ENCODE measurements around the gene ZNF518B. TPM values are rescaled to one million over a fixed set of nuclear protein-coding genes. Genes with fewer than 3 reads are reported as not detected.

Gene ZNF518B
- total and polyA plus RNA-seq, 9 of the 15 experiments (the other 6 are each of a cell fraction or from before 2014, with no cell fraction given), result 13.1 to 48.9 (median 37.5) TPM

- TF ChIP-seq, protein P1, sequence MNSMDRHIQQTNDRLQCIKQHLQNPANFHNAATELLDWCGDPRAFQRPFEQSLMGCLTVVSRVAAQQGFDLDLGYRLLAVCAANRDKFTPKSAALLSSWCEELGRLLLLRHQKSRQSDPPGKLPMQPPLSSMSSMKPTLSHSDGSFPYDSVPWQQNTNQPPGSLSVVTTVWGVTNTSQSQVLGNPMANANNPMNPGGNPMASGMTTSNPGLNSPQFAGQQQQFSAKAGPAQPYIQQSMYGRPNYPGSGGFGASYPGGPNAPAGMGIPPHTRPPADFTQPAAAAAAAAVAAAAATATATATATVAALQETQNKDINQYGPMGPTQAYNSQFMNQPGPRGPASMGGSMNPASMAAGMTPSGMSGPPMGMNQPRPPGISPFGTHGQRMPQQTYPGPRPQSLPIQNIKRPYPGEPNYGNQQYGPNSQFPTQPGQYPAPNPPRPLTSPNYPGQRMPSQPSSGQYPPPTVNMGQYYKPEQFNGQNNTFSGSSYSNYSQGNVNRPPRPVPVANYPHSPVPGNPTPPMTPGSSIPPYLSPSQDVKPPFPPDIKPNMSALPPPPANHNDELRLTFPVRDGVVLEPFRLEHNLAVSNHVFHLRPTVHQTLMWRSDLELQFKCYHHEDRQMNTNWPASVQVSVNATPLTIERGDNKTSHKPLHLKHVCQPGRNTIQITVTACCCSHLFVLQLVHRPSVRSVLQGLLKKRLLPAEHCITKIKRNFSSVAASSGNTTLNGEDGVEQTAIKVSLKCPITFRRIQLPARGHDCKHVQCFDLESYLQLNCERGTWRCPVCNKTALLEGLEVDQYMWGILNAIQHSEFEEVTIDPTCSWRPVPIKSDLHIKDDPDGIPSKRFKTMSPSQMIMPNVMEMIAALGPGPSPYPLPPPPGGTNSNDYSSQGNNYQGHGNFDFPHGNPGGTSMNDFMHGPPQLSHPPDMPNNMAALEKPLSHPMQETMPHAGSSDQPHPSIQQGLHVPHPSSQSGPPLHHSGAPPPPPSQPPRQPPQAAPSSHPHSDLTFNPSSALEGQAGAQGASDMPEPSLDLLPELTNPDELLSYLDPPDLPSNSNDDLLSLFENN (IDR thresholded peaks at IDR 0.05; ENCODE audit: low read depth in 2 of 2, low read length in 2 of 2), result no peak
- no peak for TF ChIP-seq HNRNPL (IDR thresholded peaks at IDR 0.05; ENCODE audit: low read depth, low read length)
- no peak for TF ChIP-seq ZNF586 (CRISPR knock-in tag; conservative IDR thresholded peaks at IDR 0.05)
- no peak for TF ChIP-seq USF1 (CRISPR knock-in tag; IDR thresholded peaks at IDR 0.05)
- no peak for TF ChIP-seq E2F8 (IDR thresholded peaks at IDR 0.05; ENCODE audit: low read depth, partially characterized antibody)
- peak; percentile 61 for TF ChIP-seq C11orf30 (IDR thresholded peaks at IDR 0.05; ENCODE audit: low read depth)
- no peak for TF ChIP-seq FOXA3 (CRISPR knock-in tag; conservative IDR thresholded peaks at IDR 0.05 in 1 of 2, IDR thresholded peaks at IDR 0.05 in 1 of 2)
- TF ChIP-seq, protein P2, sequence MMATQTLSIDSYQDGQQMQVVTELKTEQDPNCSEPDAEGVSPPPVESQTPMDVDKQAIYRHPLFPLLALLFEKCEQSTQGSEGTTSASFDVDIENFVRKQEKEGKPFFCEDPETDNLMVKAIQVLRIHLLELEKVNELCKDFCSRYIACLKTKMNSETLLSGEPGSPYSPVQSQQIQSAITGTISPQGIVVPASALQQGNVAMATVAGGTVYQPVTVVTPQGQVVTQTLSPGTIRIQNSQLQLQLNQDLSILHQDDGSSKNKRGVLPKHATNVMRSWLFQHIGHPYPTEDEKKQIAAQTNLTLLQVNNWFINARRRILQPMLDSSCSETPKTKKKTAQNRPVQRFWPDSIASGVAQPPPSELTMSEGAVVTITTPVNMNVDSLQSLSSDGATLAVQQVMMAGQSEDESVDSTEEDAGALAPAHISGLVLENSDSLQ (IDR thresholded peaks at IDR 0.05), result peak; percentile 43
- TF ChIP-seq BDP1 (IDR thresholded peaks at IDR 0.05; ENCODE audit: insufficient read depth, insufficient read length), result no peak
- TF ChIP-seq TEAD4 (IDR thresholded peaks at IDR 0.05; ENCODE audit: low read length), result no peak
- no peak for TF ChIP-seq TEAD4 (CRISPR knock-in tag; IDR thresholded peaks at IDR 0.05; ENCODE audit: borderline replicate concordance)
- TF ChIP-seq CC2D1A (IDR thresholded peaks at IDR 0.05), result no peak
- no peak for TF ChIP-seq HMGN3 (IDR thresholded peaks at IDR 0.05; ENCODE audit: borderline replicate concordance, extremely low read depth, insufficient read length, low read depth, low read length)
- TF ChIP-seq ZNF668 (CRISPR knock-in tag; IDR thresholded peaks at IDR 0.05), result no peak
- TF ChIP-seq IRF2 (CRISPR knock-in tag; IDR thresholded peaks at IDR 0.05), result no peak
- no peak for TF ChIP-seq U2AF2 (optimal IDR thresholded peaks at IDR 0.05; ENCODE audit: low read depth, low read length)
- no peak for TF ChIP-seq NBN (IDR thresholded peaks at IDR 0.05; ENCODE audit: low read depth)
- TF ChIP-seq MXI1 (IDR thresholded peaks at IDR 0.05; ENCODE audit: low read depth, low read length), result no peak
- TF ChIP-seq TOE1 (IDR thresholded peaks at IDR 0.05; ENCODE audit: borderline replicate concordance), result no peak
- no peak for TF ChIP-seq TOE1 (CRISPR knock-in tag; IDR thresholded peaks at IDR 0.05; ENCODE audit: borderline replicate concordance, low read depth)
- TF ChIP-seq ZNF41 (CRISPR knock-in tag; conservative IDR thresholded peaks at IDR 0.05), result no peak
These were observed 3.3 kb upstream of the ZNF518B start (continued) for GRCh38 chr4:10460313-10461047.

Measured in K562 (cell line).